ENCODE measurements around the gene NFASC. TPM values are rescaled to one million over a fixed set of nuclear protein-coding genes. Genes with fewer than 3 reads are reported as not detected.

NFASC gene
- polyA plus RNA-seq, 3 donors = 0.08 TPM; not detected in 2

DNA sequence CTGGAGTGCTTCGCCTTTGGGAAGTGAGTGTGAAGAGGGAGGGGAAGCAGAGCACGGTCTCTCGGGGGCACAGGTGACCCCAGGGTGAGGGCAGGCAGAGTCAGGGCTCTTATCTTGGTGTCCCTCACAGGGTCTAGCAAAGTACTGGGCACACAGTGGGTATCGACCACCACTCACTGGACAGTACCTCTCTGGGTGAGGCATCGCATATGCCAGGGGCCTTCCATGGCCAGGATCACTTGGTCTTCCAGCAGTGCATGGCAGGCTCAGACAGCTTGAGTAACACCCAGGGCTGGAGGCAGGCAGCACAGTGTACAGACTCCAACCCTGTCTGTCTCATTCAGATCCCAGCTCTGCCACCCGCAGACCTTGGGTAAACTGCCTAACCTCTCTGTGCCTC lies 189.0 kb downstream of the NFASC start:
- intact Hi-C loops (cut with micrococcal nuclease) = loop anchor here in 1 of 2 donors (2.0 kb wide), 1 partner anchor 69 kb away; no protein-coding TSS in a partner anchor
- no peak for DNase-seq

DNA sequence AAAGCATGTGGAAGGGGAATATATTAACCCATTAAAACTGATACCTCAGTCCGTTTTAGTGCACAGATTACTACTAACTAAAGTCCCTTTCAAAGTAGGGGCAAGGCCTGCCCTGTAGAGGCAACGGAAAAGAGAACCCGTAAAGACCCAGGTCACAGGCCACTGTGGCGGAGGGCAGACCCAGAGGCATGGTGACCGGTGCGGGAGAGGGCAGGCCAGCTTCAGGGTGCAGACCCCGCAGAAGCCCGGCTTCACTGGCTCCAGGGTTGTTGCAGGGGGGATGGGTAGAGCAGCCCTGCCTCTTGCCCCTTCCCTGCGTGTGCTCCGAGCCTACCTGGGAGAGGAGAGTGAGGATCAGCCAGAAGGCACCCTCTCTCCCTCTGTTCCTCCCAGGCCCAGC lies 190.1 kb downstream of the NFASC start:
- H3K9me3 Mint-ChIP-seq = no peaks in the 10 kb centered on the region
- no peaks in the 10 kb centered on the region for H3K36me3 ChIP-seq (replicated peaks in 1 of 2; ENCODE audit: control insufficient read depth in 1 of 2, insufficient read depth in 2 of 2, low read length in 2 of 2)
- H3K36me3 Mint-ChIP-seq = no peaks in the 10 kb centered on the region
- DNase-seq = no peak
- H3K4me1 ChIP-seq (ENCODE audit: control insufficient read depth in 1 of 2, insufficient read depth in 2 of 2, low read length in 2 of 2) = no peaks in the 10 kb centered on the region
- no peaks in the 10 kb centered on the region for H4K20me1 ChIP-seq (ENCODE audit: insufficient read depth, low read length)
- no peak overlapping the region for H3K4me3 ChIP-seq (replicated peaks in 1 of 3; ENCODE audit: low read depth in 2 of 3, low read length in 3 of 3)
- peaks cover 0 to 3% (median 0%) of the 10 kb centered on the region in 3 donors for H3K27me3 Mint-ChIP-seq (ENCODE audit: low read depth in 3 of 3)
- TF ChIP-seq, protein P1, sequence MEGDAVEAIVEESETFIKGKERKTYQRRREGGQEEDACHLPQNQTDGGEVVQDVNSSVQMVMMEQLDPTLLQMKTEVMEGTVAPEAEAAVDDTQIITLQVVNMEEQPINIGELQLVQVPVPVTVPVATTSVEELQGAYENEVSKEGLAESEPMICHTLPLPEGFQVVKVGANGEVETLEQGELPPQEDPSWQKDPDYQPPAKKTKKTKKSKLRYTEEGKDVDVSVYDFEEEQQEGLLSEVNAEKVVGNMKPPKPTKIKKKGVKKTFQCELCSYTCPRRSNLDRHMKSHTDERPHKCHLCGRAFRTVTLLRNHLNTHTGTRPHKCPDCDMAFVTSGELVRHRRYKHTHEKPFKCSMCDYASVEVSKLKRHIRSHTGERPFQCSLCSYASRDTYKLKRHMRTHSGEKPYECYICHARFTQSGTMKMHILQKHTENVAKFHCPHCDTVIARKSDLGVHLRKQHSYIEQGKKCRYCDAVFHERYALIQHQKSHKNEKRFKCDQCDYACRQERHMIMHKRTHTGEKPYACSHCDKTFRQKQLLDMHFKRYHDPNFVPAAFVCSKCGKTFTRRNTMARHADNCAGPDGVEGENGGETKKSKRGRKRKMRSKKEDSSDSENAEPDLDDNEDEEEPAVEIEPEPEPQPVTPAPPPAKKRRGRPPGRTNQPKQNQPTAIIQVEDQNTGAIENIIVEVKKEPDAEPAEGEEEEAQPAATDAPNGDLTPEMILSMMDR (IDR thresholded peaks at IDR 0.05) = no peak
- no peak overlapping the region for H3K27ac Mint-ChIP-seq
- H3K4me2 ChIP-seq (replicated peaks; ENCODE audit: extremely low read depth, low read length, poor library complexity, severe bottlenecking) = no peak overlapping the region
- H3K79me2 ChIP-seq (ENCODE audit: insufficient read depth, low read length) = no peaks in the 10 kb centered on the region
- intact Hi-C loops (cut with micrococcal nuclease) = loop anchor here (1.0 to 2.0 kb wide), 2 partner anchors 70 to 71 kb away; no protein-coding TSS in a partner anchor
- H2AFZ ChIP-seq (ENCODE audit: insufficient read depth, low read depth, low read length, poor library complexity, severe bottlenecking) = no peak overlapping the region
- no peaks in the 10 kb centered on the region for H3K9me3 ChIP-seq (replicated peaks in 1 of 2; ENCODE audit: control insufficient read depth in 1 of 2, insufficient read depth in 1 of 2, low read length in 2 of 2)
- H3K9ac ChIP-seq (ENCODE audit: insufficient read depth, low read length, poor library complexity, severe bottlenecking) = no peak overlapping the region
- WGBS (ENCODE audit: insufficient coverage) = 100% methylated on average over 7 of the region's 10 CpGs
- no peak overlapping the region for H3K27ac ChIP-seq (ENCODE audit: low read depth in 1 of 2, low read length in 2 of 2)
- H3K27me3 ChIP-seq (ENCODE audit: control insufficient read depth in 2 of 2, insufficient read depth in 2 of 2, low read length in 2 of 2) = no peaks in the 10 kb centered on the region
- H3K4me1 Mint-ChIP-seq = no peaks in the 10 kb centered on the region
- H3K4me3 Mint-ChIP-seq = no peak overlapping the region

More for the DNA sequence above, 189.0 kb downstream of the NFASC start:
- H4K20me1 ChIP-seq (ENCODE audit: insufficient read depth, low read length) = no peaks in the 10 kb centered on the region
- H3K27ac Mint-ChIP-seq = no peak overlapping the region
- H3K27me3 Mint-ChIP-seq (ENCODE audit: low read depth in 3 of 3) = peaks cover 0 to 3% (median 3%) of the 10 kb centered on the region in 3 donors
- H3K9ac ChIP-seq (ENCODE audit: insufficient read depth, low read length, poor library complexity, severe bottlenecking) = no peak overlapping the region
- no peaks in the 10 kb centered on the region for H3K4me1 ChIP-seq (ENCODE audit: control insufficient read depth in 1 of 2, insufficient read depth in 2 of 2, low read length in 2 of 2)
- WGBS (ENCODE audit: insufficient coverage) = 96% methylated on average over 5 of the region's 6 CpGs
- no peaks in the 10 kb centered on the region for H3K79me2 ChIP-seq (ENCODE audit: insufficient read depth, low read length)
- no peak overlapping the region for H3K4me2 ChIP-seq (replicated peaks; ENCODE audit: extremely low read depth, low read length, poor library complexity, severe bottlenecking)
- no peaks in the 10 kb centered on the region for H3K36me3 ChIP-seq (replicated peaks in 1 of 2; ENCODE audit: control insufficient read depth in 1 of 2, insufficient read depth in 2 of 2, low read length in 2 of 2)
- TF ChIP-seq, protein P1 (IDR thresholded peaks at IDR 0.05) = no peak
- no peaks in the 10 kb centered on the region for H3K9me3 Mint-ChIP-seq
- H3K4me3 Mint-ChIP-seq = no peak overlapping the region
- no peaks in the 10 kb centered on the region for H3K27me3 ChIP-seq (ENCODE audit: control insufficient read depth in 2 of 2, insufficient read depth in 2 of 2, low read length in 2 of 2)
- H3K36me3 Mint-ChIP-seq = no peaks in the 10 kb centered on the region
- H3K27ac ChIP-seq (ENCODE audit: low read depth in 1 of 2, low read length in 2 of 2) = no peak overlapping the region
- no peaks in the 10 kb centered on the region for H3K9me3 ChIP-seq (replicated peaks in 1 of 2; ENCODE audit: control insufficient read depth in 1 of 2, insufficient read depth in 1 of 2, low read length in 2 of 2)
- no peak overlapping the region for H2AFZ ChIP-seq (ENCODE audit: insufficient read depth, low read depth, low read length, poor library complexity, severe bottlenecking)
- no peaks in the 10 kb centered on the region for H3K4me1 Mint-ChIP-seq
- no peak overlapping the region for H3K4me3 ChIP-seq (replicated peaks in 1 of 3; ENCODE audit: low read depth in 2 of 3, low read length in 3 of 3)

Measured in CD14-positive monocyte (primary cell).